ENCODE data around the gene GNAQ.
"Not testable (repeated sequence)": the region's sequence is repeated elsewhere in the genome, so short reads cannot be mapped to it uniquely, and the experiment has no call there.

GNAQ gene

GRCh38 chr9:77877976-77878375 is 153.6 kb downstream of the GNAQ start:
- no peak for DNase-seq (ENCODE audit: low read depth in 2 of 2)

GRCh38 chr9:77876590-77876989 is 155.0 kb downstream of the GNAQ start:
- DNase-seq (ENCODE audit: low read depth in 2 of 2), result no peak

GRCh38 chr9:77876091-77876490 is 155.5 kb downstream of the GNAQ start:
- DNase-seq (ENCODE audit: low read depth in 2 of 2), result no peak

- DNase-seq (ENCODE audit: low read depth in 2 of 2), result no peak
Measured at GRCh38 chr9:77872863-77873262, 158.7 kb downstream of the GNAQ start.

GRCh38 chr9:77872177-77872576 is 159.4 kb downstream of the GNAQ start:
- no peak for DNase-seq (ENCODE audit: low read depth in 2 of 2)

GRCh38 chr9:77871483-77871882 is 160.1 kb downstream of the GNAQ start:
- DNase-seq (ENCODE audit: low read depth in 2 of 2), result no peak

GRCh38 chr9:77866878-77867277 is 164.7 kb downstream of the GNAQ start:
- no peak for DNase-seq (ENCODE audit: low read depth in 2 of 2)

- no peak for DNase-seq (ENCODE audit: low read depth in 2 of 2)
Measured at GRCh38 chr9:77865385-77866047, 166.1 kb downstream of the GNAQ start.

GRCh38 chr9:77864211-77864889 is 167.3 kb downstream of the GNAQ start:
- DNase-seq (ENCODE audit: low read depth in 2 of 2), result no peak

- DNase-seq (ENCODE audit: low read depth in 2 of 2), result not testable (repeated sequence)
Measured at GRCh38 chr9:77863638-77864037, 168.0 kb downstream of the GNAQ start.

GRCh38 chr9:77860953-77861352 is 170.7 kb downstream of the GNAQ start:
- DNase-seq (ENCODE audit: low read depth in 2 of 2), result not testable (repeated sequence)

GRCh38 chr9:77857513-77858259 is 173.9 kb downstream of the GNAQ start:
- no peak for DNase-seq (ENCODE audit: low read depth in 2 of 2)

- DNase-seq (ENCODE audit: low read depth in 2 of 2), result no peak
Measured at GRCh38 chr9:77856615-77857014, 175.0 kb downstream of the GNAQ start.

GRCh38 chr9:77854916-77855311 is 176.7 kb downstream of the GNAQ start:
- DNase-seq (ENCODE audit: low read depth in 2 of 2), result no peak

GRCh38 chr9:77854258-77854915 is 177.2 kb downstream of the GNAQ start:
- DNase-seq (ENCODE audit: low read depth in 2 of 2), result no peak

- DNase-seq (ENCODE audit: low read depth in 2 of 2), result no peak
Measured at GRCh38 chr9:77853716-77854115, 177.9 kb downstream of the GNAQ start.

- no peak for DNase-seq (ENCODE audit: low read depth in 2 of 2)
Measured at GRCh38 chr9:77851882-77852595, 179.6 kb downstream of the GNAQ start.

- no peak for DNase-seq (ENCODE audit: low read depth in 2 of 2)
Measured at GRCh38 chr9:77848897-77849296, 182.7 kb downstream of the GNAQ start.

GRCh38 chr9:77848404-77848803 is 183.2 kb downstream of the GNAQ start:
- no peak for DNase-seq (ENCODE audit: low read depth in 2 of 2)

- no peak for DNase-seq (ENCODE audit: low read depth in 2 of 2)
Measured at GRCh38 chr9:77847626-77848025, 184.0 kb downstream of the GNAQ start.

GRCh38 chr9:77847059-77847499 is 184.5 kb downstream of the GNAQ start:
- DNase-seq (ENCODE audit: low read depth in 2 of 2), result no peak

GRCh38 chr9:77844415-77844814 is 187.2 kb downstream of the GNAQ start:
- DNase-seq (ENCODE audit: low read depth in 2 of 2), result no peak
